H1 (cell line): Measurements from ENCODE around the gene MOB1B. TPM values are rescaled to one million over a fixed set of nuclear protein-coding genes. Genes with fewer than 3 reads are reported as not detected.

Experiments used
- BRCA1 ChIP-seq: IDR thresholded peaks from 2 replicates; pipeline ENCODE4 v1.6.1; 2012; ENCODE audit warnings: low read depth, low read length, improper control_type of control experiment
- CHD2 ChIP-seq: IDR thresholded peaks from 2 replicates; pipeline ENCODE4 v1.6.1; 2012; ENCODE audit warnings: low read length, improper control_type of control experiment
- CHD7 ChIP-seq: fragments of 300-600 bp; sonication (generic); IDR thresholded peaks from 2 replicates; pipeline ENCODE4 v1.7.1; 2012; ENCODE audit warnings: low read length, moderate library complexity, mild to moderate bottlenecking, inconsistent platforms; ENCODE audit not compliant: insufficient replicate concordance
- CREB1 ChIP-seq: IDR thresholded peaks from 2 replicates; pipeline ENCODE4 v1.6.1; 2012; ENCODE audit warnings: inconsistent platforms
- CTBP2 ChIP-seq: IDR thresholded peaks from 2 replicates; pipeline ENCODE4 v1.7.0; 2011; ENCODE audit warnings: borderline replicate concordance, mild to moderate bottlenecking, moderate library complexity, mixed read lengths, low read length; ENCODE audit not compliant: insufficient read depth, insufficient read length
- EGR1 ChIP-seq: IDR thresholded peaks from 2 replicates; pipeline ENCODE4 v1.6.1; 2011; ENCODE audit warnings: low read depth, low read length, borderline replicate concordance
- EZH2 ChIP-seq: fragments of 200-600 bp; sonication (generic); IDR thresholded peaks from 2 replicates; pipeline ENCODE4 v1.7.1; 2012; ENCODE audit warnings: low read depth, mild to moderate bottlenecking, moderate library complexity, low read length, inconsistent platforms; ENCODE audit not compliant: severe bottlenecking
- JUND ChIP-seq: IDR thresholded peaks from 2 replicates; pipeline ENCODE4 v1.6.1; 2011; ENCODE audit warnings: mild to moderate bottlenecking, improper control_type of control experiment, low read length
- POLR2AphosphoS5 ChIP-seq: IDR thresholded peaks from 2 replicates; pipeline ENCODE4 v1.6.1; 2011; ENCODE audit warnings: low read depth, low read length
- RXRA ChIP-seq: IDR thresholded peaks from 2 replicates; pipeline ENCODE4 v1.6.1; 2011; ENCODE audit warnings: low read depth, mild to moderate bottlenecking, low read length, moderate library complexity; ENCODE audit not compliant: insufficient read depth
- SIX5 ChIP-seq: IDR thresholded peaks from 2 replicates; pipeline ENCODE4 v1.6.1; 2011; ENCODE audit warnings: mild to moderate bottlenecking, low read depth, low read length
- polyA plus RNA-seq, 7 experiments: library from polyadenylated mRNA; depleted of rRNA in 3 of 7; stranded (reverse) in 5 of 7; unstranded in 2 of 7; fragments of >200 nt in 5 of 7; fragments of 200-250 nt in 2 of 7; gene quantifications; 1 replicate in 5 of 7; 2 replicates in 1 of 7; 4 replicates in 1 of 7; pipeline versions ENCODE4 v1.2.1 to v1.2.3, GENCODE V29; 2011 to 2013; ENCODE audit warnings: missing spikeins in 2 of 7, mixed read lengths in 2 of 7
- total RNA-seq: library from RNA; stranded (reverse); fragmentation: NEBNext Ultra II Directional; extraction: Animal tissue kit (Norgen Biotek cat#: 25700); gene quantifications from 2 replicates; pipeline ENCODE4 v1.2.1, GENCODE V29; 2021

The MOB1B gene
- total and polyA plus RNA-seq, 2 of the 8 experiments (the other 6 are each of a cell fraction or from before 2014, with no cell fraction given): 3.8 to 33.5 TPM

GRCh38 chr4:70948665-70949260 is 46.6 kb downstream of the MOB1B start (continued):
- TF ChIP-seq CHD7 (no peak), SIX5 (no peak), BRCA1 (no peak), POLR2AphosphoS5 (no peak), JUND (no peak), EGR1 (no peak), CTBP2 (no peak), RXRA (no peak), CREB1 (no peak), CHD2 (no peak), EZH2 (no peak)
